Type B pancreatic cell (in vitro differentiated cells): Measurements from ENCODE around the gene RPL10A. TPM values are rescaled to one million over a fixed set of nuclear protein-coding genes. Genes with fewer than 3 reads are reported as not detected.

ENCODE experiments used
- DNase-seq: peaks from one replicate; pipeline ENCODE4 v3.0.0; 2021; ENCODE audit warnings: mixed read lengths; ENCODE audit not compliant: unreplicated experiment; ENCODE audit errors: extremely low spot score
- H3K27ac Mint-ChIP-seq: 2 replicates; pipeline ENCODE4 v1.8.0; 2021; ENCODE audit warnings: mild to moderate bottlenecking, mixed read lengths
- H3K27me3 Mint-ChIP-seq: 2 replicates; pipeline ENCODE4 v1.8.0; 2021; ENCODE audit warnings: mixed read lengths
- H3K36me3 Mint-ChIP-seq: 2 replicates; pipeline ENCODE4 v1.8.0; 2021; ENCODE audit warnings: mixed read lengths
- H3K4me1 Mint-ChIP-seq: one replicate; pipeline ENCODE4 v1.8.0; 2021; ENCODE audit warnings: mixed read lengths; ENCODE audit not compliant: unreplicated experiment
- H3K4me3 Mint-ChIP-seq: 2 replicates; pipeline ENCODE4 v1.8.0; 2021; ENCODE audit warnings: mild to moderate bottlenecking, mixed read lengths
- H3K9me3 Mint-ChIP-seq: 2 replicates; pipeline ENCODE4 v1.8.0; 2021; ENCODE audit warnings: mixed read lengths
- total RNA-seq: library from RNA; stranded (reverse); gene quantifications from 2 replicates; pipeline ENCODE4 v1.2.1, GENCODE V29; 2021; ENCODE audit warnings: low replicate concordance
- TF ChIP-seq, protein P1 (sequence below): fragments of 200-600 bp; sonication (generic); conservative IDR thresholded peaks from 2 replicates; pipeline ENCODE4 v1.5.0; 2021; ENCODE audit warnings: antibody characterized with exemption, mild to moderate bottlenecking

Gene RPL10A
- total RNA-seq, 1 donor from 2014 or later = 1,808 TPM

DNA sequence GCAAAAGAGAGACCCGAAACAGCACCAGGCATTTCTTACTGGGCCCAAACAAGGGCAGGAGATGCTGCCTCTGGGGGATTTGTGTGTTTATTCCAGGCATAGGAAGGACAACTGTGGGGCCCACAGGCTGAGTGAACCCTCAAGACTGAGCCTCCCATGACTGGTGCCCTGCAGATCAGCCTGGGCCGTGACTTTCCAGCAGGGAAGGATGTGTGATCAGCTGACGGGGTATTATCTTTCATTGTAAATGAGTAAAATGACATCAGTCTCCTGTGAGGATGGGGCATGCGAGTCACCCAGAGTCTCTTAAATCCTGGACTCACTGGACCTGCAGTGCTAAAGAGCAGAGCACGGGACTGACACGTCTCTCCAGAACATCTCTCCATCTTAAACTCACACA is 32.6 kb downstream of the RPL10A start:
- peaks cover 26% of the 10 kb centered on the region for H3K4me1 Mint-ChIP-seq
- TF ChIP-seq, protein P1, sequence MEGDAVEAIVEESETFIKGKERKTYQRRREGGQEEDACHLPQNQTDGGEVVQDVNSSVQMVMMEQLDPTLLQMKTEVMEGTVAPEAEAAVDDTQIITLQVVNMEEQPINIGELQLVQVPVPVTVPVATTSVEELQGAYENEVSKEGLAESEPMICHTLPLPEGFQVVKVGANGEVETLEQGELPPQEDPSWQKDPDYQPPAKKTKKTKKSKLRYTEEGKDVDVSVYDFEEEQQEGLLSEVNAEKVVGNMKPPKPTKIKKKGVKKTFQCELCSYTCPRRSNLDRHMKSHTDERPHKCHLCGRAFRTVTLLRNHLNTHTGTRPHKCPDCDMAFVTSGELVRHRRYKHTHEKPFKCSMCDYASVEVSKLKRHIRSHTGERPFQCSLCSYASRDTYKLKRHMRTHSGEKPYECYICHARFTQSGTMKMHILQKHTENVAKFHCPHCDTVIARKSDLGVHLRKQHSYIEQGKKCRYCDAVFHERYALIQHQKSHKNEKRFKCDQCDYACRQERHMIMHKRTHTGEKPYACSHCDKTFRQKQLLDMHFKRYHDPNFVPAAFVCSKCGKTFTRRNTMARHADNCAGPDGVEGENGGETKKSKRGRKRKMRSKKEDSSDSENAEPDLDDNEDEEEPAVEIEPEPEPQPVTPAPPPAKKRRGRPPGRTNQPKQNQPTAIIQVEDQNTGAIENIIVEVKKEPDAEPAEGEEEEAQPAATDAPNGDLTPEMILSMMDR = no peak
- peaks cover 4% of the 10 kb centered on the region for H3K27me3 Mint-ChIP-seq
- H3K36me3 Mint-ChIP-seq = no peaks in the 10 kb centered on the region
- H3K9me3 Mint-ChIP-seq = no peaks in the 10 kb centered on the region
- H3K27ac Mint-ChIP-seq = peak overlapping the region; percentile 37
- no peak for DNase-seq
- peak overlapping the region; percentile 44 for H3K4me3 Mint-ChIP-seq

DNA sequence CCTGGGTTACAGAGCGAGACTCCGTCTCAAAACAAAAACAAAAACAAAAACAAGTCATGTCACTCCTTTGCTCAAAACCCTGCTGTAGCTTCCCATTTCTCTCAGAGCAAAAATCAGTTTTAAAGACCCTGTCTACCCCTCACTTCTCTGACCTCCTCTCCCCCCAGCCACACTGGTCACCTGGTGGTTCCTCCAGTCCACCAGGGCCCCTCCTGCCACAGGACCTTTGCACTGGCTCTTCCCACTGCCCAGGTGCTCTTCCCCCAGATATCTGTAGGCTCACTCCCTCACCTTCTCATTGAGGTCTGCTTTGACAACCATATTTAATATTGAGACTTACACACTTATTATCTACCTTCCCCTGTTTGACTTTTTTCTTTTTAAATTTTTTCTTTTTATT is 33.6 kb downstream of the RPL10A start:
- no peak overlapping the region for H3K27ac Mint-ChIP-seq
- no peak for DNase-seq
- no peaks in the 10 kb centered on the region for H3K36me3 Mint-ChIP-seq
- H3K9me3 Mint-ChIP-seq = no peaks in the 10 kb centered on the region
- TF ChIP-seq, protein P1 = no peak
- H3K4me1 Mint-ChIP-seq = peaks cover 30% of the 10 kb centered on the region
- H3K27me3 Mint-ChIP-seq = peaks cover 8% of the 10 kb centered on the region
- H3K4me3 Mint-ChIP-seq = no peak overlapping the region

DNA sequence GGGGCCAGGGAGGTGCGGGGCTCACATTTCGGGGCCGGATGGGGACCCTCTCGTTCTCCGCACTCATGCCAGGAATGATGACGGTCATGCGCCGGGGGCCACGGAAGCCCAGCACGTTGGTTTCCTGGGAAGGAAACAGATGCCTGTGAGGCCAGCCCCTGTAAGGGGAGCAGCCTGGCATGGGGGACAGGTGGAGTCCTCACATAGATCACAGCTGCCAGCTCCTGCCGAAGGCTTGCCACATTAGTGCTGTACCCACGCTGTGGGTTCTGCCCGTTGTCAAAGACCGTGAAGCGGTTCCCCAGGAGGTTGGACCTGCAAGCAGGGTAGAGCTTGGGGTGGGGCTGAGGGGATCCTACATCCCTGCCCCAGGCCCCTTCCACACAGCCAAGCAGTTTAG is 35.3 kb downstream of the RPL10A start:
- Mint-ChIP-seq H3K36me3 (no peaks in the 10 kb centered on the region), H3K27ac (no peak overlapping the region), H3K9me3 (no peaks in the 10 kb centered on the region), H3K4me1 (peaks cover 26% of the 10 kb centered on the region), H3K4me3 (no peak overlapping the region), H3K27me3 (peaks cover 9% of the 10 kb centered on the region)
- DNase-seq = no peak
- TF ChIP-seq, protein P1 = no peak

DNA sequence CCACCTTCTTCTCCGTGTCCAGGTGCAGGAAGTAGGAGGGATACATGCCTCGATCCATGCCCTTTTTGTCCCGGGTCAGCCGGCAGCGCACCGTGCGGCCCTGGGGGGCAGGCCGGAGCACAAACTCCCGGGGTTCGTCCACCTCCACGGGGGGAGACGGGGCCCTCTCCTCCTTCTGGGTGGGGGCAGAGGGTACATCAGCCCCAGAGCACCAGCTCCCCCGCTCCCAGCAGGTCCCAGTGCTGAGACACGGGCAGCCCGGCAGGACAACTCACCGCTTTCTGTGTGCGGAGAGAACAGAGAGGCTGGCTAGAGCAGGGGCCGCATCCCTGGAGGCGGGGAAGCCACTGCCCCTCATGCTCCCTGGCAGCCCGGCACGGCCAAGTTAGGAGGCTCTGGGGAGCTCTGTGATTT is 37.8 kb downstream of the RPL10A start:
- Mint-ChIP-seq H3K4me1 (peaks cover 14% of the 10 kb centered on the region), H3K27ac (no peak overlapping the region), H3K4me3 (no peak overlapping the region), H3K27me3 (peaks cover 6% of the 10 kb centered on the region), H3K9me3 (no peaks in the 10 kb centered on the region), H3K36me3 (no peaks in the 10 kb centered on the region)
- DNase-seq = no peak
- TF ChIP-seq, protein P1 = no peak

DNA sequence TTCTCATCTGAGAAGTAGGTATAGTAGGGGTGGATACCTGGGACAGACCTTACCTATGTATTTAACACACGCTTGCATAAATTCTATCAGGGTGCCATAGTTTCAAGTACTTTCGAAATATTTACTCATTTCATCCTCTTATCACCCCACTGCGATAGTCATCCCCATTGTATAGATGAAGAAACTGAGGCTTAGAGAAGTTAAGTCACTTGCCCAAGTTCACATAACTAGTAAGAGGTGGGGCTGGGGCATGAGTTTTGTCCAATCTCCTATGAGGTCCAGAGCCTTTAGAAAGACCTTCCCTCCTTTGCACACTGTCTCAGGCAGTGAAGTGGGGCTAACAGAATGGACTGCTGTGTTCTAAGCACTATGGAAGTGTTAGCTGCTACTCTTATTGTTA is 38.3 kb downstream of the RPL10A start:
- TF ChIP-seq, protein P1 = no peak
- no peak for DNase-seq
- Mint-ChIP-seq H3K4me1 (peaks cover 11% of the 10 kb centered on the region), H3K27me3 (peaks cover 6% of the 10 kb centered on the region), H3K9me3 (no peaks in the 10 kb centered on the region), H3K27ac (no peak overlapping the region), H3K4me3 (no peak overlapping the region), H3K36me3 (no peaks in the 10 kb centered on the region)

DNA sequence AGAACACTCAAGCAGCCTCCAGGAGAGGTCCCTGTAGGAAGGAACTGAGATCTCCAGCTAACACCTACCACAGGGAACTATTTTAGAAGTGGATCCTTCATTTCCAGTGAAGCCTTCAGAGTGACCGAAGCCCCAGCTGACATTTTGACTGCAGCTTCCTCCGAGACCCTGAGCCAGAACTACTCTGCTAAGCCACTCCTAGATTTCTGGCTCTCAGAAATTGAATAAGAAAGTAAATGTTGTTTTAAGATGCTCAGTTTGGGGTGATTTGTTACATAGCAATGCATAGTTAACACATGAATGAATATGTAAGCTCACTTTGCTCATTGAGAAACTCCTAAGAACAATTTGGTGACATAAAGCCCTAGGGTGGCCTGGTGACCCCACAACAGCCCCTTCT is 39.0 kb downstream of the RPL10A start:
- TF ChIP-seq, protein P1 = no peak
- no peak for DNase-seq
- Mint-ChIP-seq H3K27ac (no peak overlapping the region), H3K36me3 (no peaks in the 10 kb centered on the region), H3K4me1 (peaks cover 11% of the 10 kb centered on the region), H3K4me3 (no peak overlapping the region), H3K9me3 (no peaks in the 10 kb centered on the region), H3K27me3 (peaks cover 6% of the 10 kb centered on the region)
